CD8-positive, alpha-beta memory T cell (primary cell): ENCODE measurements around the gene SYTL5. TPM values are rescaled to one million over a fixed set of nuclear protein-coding genes. Genes with fewer than 3 reads are reported as not detected.
"Not testable (repeated sequence)": the region's sequence is repeated elsewhere in the genome, so short reads cannot be mapped to it uniquely, and the experiment has no call there.

Experiments used
- CTCF ChIA-PET: fragments of 350-600 bp; sonication (Branson Sonifier 250); formaldehyde crosslinking; loops from one replicate; lab custom pipeline; 2021; ENCODE audit warnings: antibody characterized with exemption; lab: Charles Lee
- POLR2A ChIA-PET: fragments of 350-600 bp; sonication (Branson Sonifier 250); formaldehyde crosslinking; loops from one replicate; lab custom pipeline; 2021; ENCODE audit warnings: antibody characterized with exemption; lab: Charles Lee
- DNase-seq, 5 donors: peaks; one replicate each; pipeline versions ENCODE4 v3.0.0 to v3.0.0-alpha.2; 2020 to 2022; ENCODE audit warnings: mixed read lengths in 1 of 5
- H3K27ac ChIP-seq: one replicate; pipeline ENCODE4 v1.7.0; 2013; ENCODE audit warnings: low read depth, mild to moderate bottlenecking, low read length, moderate library complexity
- H3K27me3 ChIP-seq: 2 replicates; pipeline ENCODE4 v1.7.0; 2013; ENCODE audit warnings: low read length, mild to moderate bottlenecking; ENCODE audit not compliant: insufficient read depth, poor library complexity, severe bottlenecking
- H3K36me3 ChIP-seq: 2 replicates; pipeline ENCODE4 v1.7.0; 2013; ENCODE audit warnings: mild to moderate bottlenecking, low read length, moderate library complexity; ENCODE audit not compliant: insufficient read depth
- H3K4me1 ChIP-seq: 2 replicates; pipeline ENCODE4 v1.7.0; 2013; ENCODE audit warnings: mild to moderate bottlenecking, low read length, moderate library complexity; ENCODE audit not compliant: insufficient read depth
- H3K4me3 ChIP-seq: 2 replicates; pipeline ENCODE4 v1.7.0; 2013; ENCODE audit warnings: mild to moderate bottlenecking, low read length
- H3K9me3 ChIP-seq: 2 replicates; pipeline ENCODE4 v1.7.0; 2013; ENCODE audit warnings: mild to moderate bottlenecking, low read length
- H3K27ac Mint-ChIP-seq, 8 donors: one replicate each; pipeline ENCODE4 v1.8.0; 2020 to 2021; ENCODE audit warnings: mixed read lengths in 8 of 8, mild to moderate bottlenecking in 6 of 8, inconsistent platforms in 3 of 8, moderate library complexity in 3 of 8
- H3K27me3 Mint-ChIP-seq, 2 donors: one replicate each; pipeline ENCODE4 v1.8.0; 2020 to 2021; ENCODE audit warnings: mixed read lengths in 2 of 2, mild to moderate bottlenecking in 1 of 2, moderate library complexity in 1 of 2
- H3K36me3 Mint-ChIP-seq, 3 donors: one replicate each; pipeline ENCODE4 v1.8.0; 2020 to 2021; ENCODE audit warnings: mixed read lengths in 3 of 3, inconsistent platforms in 1 of 3, mild to moderate bottlenecking in 1 of 3
- H3K4me1 Mint-ChIP-seq, 3 donors: one replicate each; pipeline ENCODE4 v1.8.0; 2020 to 2021; ENCODE audit warnings: mixed read lengths in 3 of 3, inconsistent platforms in 1 of 3, mild to moderate bottlenecking in 1 of 3
- H3K4me3 Mint-ChIP-seq, 7 donors: one replicate each; pipeline ENCODE4 v1.8.0; 2020 to 2021; ENCODE audit warnings: mixed read lengths in 7 of 7, mild to moderate bottlenecking in 6 of 7, moderate library complexity in 4 of 7, inconsistent platforms in 2 of 7
- H3K9me3 Mint-ChIP-seq, 5 donors: one replicate each; pipeline ENCODE4 v1.8.0; 2020 to 2022; ENCODE audit warnings: mixed read lengths in 5 of 5, mild to moderate bottlenecking in 3 of 5, moderate library complexity in 2 of 5, inconsistent platforms in 1 of 5
- polyA plus RNA-seq: library from polyadenylated mRNA; unstranded; fragments of 300-500 nt; fragmentation: Illumina TruSeq; gene quantifications from one replicate; pipeline ENCODE4 v1.2.3, GENCODE V29; 2021
- total RNA-seq, 2 experiments: library from RNA; stranded (reverse); gene quantifications; one replicate each; pipeline ENCODE4 v1.2.3, GENCODE V29; 2021

The SYTL5 gene
- total and polyA plus RNA-seq, 3 experiments from 2014 or later: not detected

DNA sequence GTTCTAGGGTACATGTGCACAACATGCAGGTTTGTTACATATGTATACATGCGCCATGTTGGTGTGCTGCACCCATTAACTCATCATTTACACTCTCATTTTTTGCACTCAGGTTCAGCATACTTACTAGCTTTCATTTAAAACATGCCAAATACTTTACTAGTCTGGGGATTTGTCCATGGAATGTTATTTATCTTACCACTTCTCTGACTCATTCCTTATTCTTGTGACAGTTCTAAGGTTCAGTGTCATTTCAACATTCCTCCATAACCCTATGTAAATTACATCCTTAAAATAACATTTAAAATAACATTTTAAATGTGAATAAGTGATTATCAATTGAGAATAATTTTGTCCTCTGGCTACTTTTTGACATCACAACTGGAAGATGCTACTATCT, 19.5 kb upstream of the SYTL5 start:
- no peaks in the 10 kb centered on the region for H3K36me3 Mint-ChIP-seq
- H3K4me3 Mint-ChIP-seq: no peak overlapping the region
- Histone ChIP-seq H3K9me3 (no peaks in the 10 kb centered on the region), H3K27me3 (no peaks in the 10 kb centered on the region), H3K27ac (no peak overlapping the region), H3K36me3 (no peaks in the 10 kb centered on the region), H3K4me1 (no peaks in the 10 kb centered on the region), H3K4me3 (no peak overlapping the region)
- peaks cover 0 to 2% (median 0%) of the 10 kb centered on the region in 3 donors for H3K4me1 Mint-ChIP-seq
- no peak overlapping the region for H3K27ac Mint-ChIP-seq
- CTCF ChIA-PET: no interaction called here
- POLR2A ChIA-PET: no interaction called here
- peaks cover 0 to 3% of the 10 kb centered on the region in 2 donors for H3K27me3 Mint-ChIP-seq
- DNase-seq: no peak
- peaks cover 0 to 7% (median 3%) of the 10 kb centered on the region in 5 donors for H3K9me3 Mint-ChIP-seq

DNA sequence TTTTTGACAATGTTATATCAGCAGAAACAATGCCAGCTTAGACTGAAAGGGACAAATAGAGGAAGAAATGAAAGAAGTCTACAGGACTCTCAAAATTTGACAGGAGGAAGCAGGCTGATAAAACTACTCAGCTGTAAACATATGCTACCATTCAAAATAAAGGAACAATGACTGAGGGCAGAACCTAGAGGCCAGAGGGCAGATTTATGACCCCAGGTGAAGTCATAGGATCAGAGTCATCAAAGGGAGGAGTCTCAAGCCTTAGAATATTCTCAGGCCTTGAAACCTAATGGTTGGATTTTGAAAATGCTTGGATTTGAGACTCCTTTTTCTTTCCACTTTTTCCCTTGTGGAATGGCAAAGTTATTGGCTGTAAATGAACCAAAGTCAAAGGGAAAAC, 17.0 kb upstream of the SYTL5 start:
- peaks cover 0 to 1% (median 0%) of the 10 kb centered on the region in 3 donors for H3K4me1 Mint-ChIP-seq
- peaks cover 0 to 3% of the 10 kb centered on the region in 2 donors for H3K27me3 Mint-ChIP-seq
- POLR2A ChIA-PET: no interaction called here
- Histone ChIP-seq H3K9me3 (no peaks in the 10 kb centered on the region), H3K36me3 (no peaks in the 10 kb centered on the region), H3K4me1 (no peaks in the 10 kb centered on the region), H3K27me3 (no peaks in the 10 kb centered on the region), H3K4me3 (no peak overlapping the region), H3K27ac (no peak overlapping the region)
- DNase-seq: no peak
- H3K9me3 Mint-ChIP-seq: no peaks in the 10 kb centered on the region
- no peak overlapping the region for H3K27ac Mint-ChIP-seq
- CTCF ChIA-PET: no interaction called here
- H3K36me3 Mint-ChIP-seq: no peaks in the 10 kb centered on the region
- no peak overlapping the region for H3K4me3 Mint-ChIP-seq

DNA sequence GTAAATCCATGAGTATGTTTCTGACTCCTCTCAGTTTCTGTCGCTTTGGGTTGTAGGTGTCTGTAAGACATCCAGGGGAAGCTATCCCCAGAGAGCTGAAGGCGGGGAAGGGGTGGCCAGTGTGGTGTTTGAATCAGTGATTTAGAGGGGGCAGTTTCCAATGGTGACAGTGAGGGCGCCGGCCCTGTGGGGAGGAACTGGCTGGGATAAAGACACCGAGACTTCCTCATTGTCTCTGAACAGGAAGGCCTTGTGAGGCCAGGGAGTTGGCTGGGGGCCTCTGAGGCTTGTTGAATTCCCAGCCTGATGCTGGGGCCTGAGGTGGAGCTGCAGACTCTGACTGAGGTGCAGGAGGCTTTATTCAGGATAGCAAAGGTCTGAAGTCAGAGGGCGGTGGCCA, 15.1 kb upstream of the SYTL5 start:
- H3K9me3 Mint-ChIP-seq, H3K4me1 ChIP-seq, POLR2A ChIA-PET, H3K27me3 ChIP-seq, H3K36me3 ChIP-seq, H3K9me3 ChIP-seq, H3K4me3 Mint-ChIP-seq, H3K27ac Mint-ChIP-seq, H3K27me3 Mint-ChIP-seq, DNase-seq, CTCF ChIA-PET, H3K4me3 ChIP-seq, H3K4me1 Mint-ChIP-seq, H3K27ac ChIP-seq, H3K36me3 Mint-ChIP-seq: not testable (repeated sequence)

DNA sequence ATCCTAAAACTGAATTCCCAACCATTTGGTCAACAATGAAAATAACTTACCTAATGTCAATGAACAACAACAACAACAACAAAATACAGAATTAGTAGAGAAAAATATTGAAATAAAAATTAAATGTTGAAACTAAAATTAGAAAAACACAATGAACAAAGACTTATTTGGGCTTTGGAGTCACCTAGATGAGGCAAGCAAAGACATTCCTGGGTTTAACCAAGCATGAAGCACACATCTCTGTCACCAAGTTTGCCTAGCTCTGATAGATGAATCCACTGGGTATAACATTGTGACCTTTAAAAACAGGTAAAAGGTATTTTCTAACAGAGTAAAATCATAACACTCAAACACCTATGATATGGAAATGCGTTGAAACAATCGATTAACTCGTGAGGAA, 13.2 kb upstream of the SYTL5 start:
- H3K4me3 ChIP-seq: no peak overlapping the region
- no peaks in the 10 kb centered on the region for H3K27me3 ChIP-seq
- no peak overlapping the region for H3K27ac ChIP-seq
- H3K36me3 Mint-ChIP-seq: no peaks in the 10 kb centered on the region
- no peaks in the 10 kb centered on the region for H3K4me1 Mint-ChIP-seq
- no peak for DNase-seq
- POLR2A ChIA-PET: no interaction called here
- CTCF ChIA-PET: no interaction called here
- no peaks in the 10 kb centered on the region for H3K9me3 Mint-ChIP-seq
- no peak overlapping the region for H3K4me3 Mint-ChIP-seq
- H3K4me1 ChIP-seq: no peaks in the 10 kb centered on the region
- H3K27me3 Mint-ChIP-seq: peaks cover 0 to 3% of the 10 kb centered on the region in 2 donors
- no peaks in the 10 kb centered on the region for H3K36me3 ChIP-seq
- H3K9me3 ChIP-seq: no peaks in the 10 kb centered on the region
- H3K27ac Mint-ChIP-seq: no peak overlapping the region

DNA sequence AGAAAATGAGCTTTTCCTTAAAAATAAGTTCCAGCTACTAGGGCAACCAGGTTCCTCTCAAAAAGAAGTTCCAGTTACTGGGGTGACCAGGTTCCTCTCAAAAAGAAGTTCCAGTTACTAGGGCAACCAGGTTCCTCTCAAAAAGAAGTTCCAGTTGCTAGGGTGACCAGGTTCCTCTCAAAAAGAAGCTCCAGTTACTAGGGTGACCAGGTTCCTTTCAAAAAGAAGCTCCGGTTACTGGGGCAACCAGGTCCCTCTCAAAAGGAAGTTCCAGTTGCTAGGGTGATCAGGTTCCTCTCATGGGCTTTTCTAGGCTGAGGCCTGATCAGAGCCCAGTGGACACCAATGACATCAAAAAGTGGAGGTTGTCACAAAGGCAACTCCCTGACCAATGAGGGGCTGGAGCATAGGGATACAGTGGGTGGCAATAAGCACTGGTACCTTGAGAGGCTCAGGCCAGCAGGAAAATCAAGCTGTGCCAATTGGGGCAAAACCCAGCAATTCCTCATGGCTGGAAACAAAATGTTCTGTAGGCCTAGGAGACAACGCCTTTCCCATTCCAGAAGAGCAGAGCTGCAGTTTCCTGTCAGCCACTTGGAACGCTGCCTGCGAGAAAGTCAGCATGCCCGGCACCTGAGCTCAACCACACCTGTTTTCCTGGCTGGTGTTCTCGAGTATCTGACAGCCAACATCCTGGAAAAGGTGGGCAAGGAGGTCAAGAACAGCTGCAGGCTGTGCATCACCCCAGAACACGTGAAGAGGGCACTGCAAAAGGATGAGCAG, 12.3 kb upstream of the SYTL5 start:
- no peak overlapping the region for H3K27ac Mint-ChIP-seq

DNA sequence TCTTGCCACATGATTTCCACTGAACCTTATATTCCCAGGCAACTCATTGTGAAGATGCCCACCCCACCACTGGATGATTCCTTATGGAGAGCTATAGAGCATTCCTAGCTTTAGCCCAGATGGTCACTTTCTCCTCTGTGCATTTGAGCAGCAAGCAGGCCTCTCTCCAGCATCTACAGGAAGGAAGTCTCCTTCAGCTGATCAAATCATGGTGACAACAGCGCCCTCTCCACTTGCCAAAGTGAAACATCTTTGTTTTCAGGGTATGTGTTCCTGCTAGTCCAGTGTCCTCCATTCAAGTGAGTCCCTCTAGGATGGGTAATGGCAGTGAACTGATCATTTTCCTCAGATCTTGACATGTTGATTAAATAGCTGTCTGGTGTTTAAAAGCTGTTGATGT, 10.9 kb upstream of the SYTL5 start:
- ChIA-PET POLR2A (no interaction called here), CTCF (no interaction called here)
- no peaks in the 10 kb centered on the region for H3K36me3 Mint-ChIP-seq
- Histone ChIP-seq H3K27me3 (no peaks in the 10 kb centered on the region), H3K27ac (no peak overlapping the region), H3K9me3 (no peaks in the 10 kb centered on the region), H3K36me3 (no peaks in the 10 kb centered on the region), H3K4me3 (no peak overlapping the region), H3K4me1 (no peaks in the 10 kb centered on the region)
- H3K9me3 Mint-ChIP-seq: no peaks in the 10 kb centered on the region
- H3K27me3 Mint-ChIP-seq: peaks cover 4% of the 10 kb centered on the region in 2 donors
- no peak for DNase-seq
- H3K4me3 Mint-ChIP-seq: no peak overlapping the region
- H3K4me1 Mint-ChIP-seq: no peaks in the 10 kb centered on the region
- peak overlapping the region in 1 of 8 donors; percentile 48 for H3K27ac Mint-ChIP-seq

More for the DNA sequence above, 12.3 kb upstream of the SYTL5 start:
- no peak overlapping the region for H3K4me3 Mint-ChIP-seq
- no peaks in the 10 kb centered on the region for H3K4me1 Mint-ChIP-seq
- no peaks in the 10 kb centered on the region for H3K9me3 ChIP-seq
- H3K4me3 ChIP-seq: no peak overlapping the region
- peaks cover 2 to 4% of the 10 kb centered on the region in 2 donors for H3K27me3 Mint-ChIP-seq
- no peaks in the 10 kb centered on the region for H3K36me3 Mint-ChIP-seq
- no peaks in the 10 kb centered on the region for H3K27me3 ChIP-seq
- CTCF ChIA-PET: no interaction called here
- H3K9me3 Mint-ChIP-seq: no peaks in the 10 kb centered on the region
- H3K4me1 ChIP-seq: no peaks in the 10 kb centered on the region
- H3K36me3 ChIP-seq: no peaks in the 10 kb centered on the region
- no peak overlapping the region for H3K27ac ChIP-seq
- POLR2A ChIA-PET: no interaction called here
- peak in 2 of 5 donors; percentile 5 to 13 for DNase-seq

DNA sequence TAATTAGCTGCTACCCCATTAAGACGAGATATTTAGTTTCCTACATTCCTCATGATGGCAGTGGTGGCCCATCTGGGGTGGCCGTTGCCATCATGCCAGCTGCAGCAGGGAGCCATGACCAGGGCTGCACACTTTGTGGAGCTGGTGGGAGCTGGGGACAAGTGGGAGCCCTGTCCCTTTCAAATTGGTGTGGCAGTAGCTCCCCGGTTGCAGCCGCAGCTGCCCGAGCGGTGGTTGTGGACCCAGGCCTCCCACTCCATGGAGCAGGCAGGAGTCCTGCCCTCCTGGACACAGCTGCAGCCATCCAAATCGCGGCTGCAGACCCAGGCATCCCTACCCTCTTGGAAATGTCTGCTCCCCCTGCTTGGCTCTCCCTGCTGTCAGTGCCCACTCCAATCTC, 9.3 kb upstream of the SYTL5 start:
- no peak for DNase-seq
- Mint-ChIP-seq H3K4me1 (no peaks in the 10 kb centered on the region), H3K27ac (no peak overlapping the region), H3K36me3 (no peaks in the 10 kb centered on the region), H3K9me3 (no peaks in the 10 kb centered on the region), H3K4me3 (no peak overlapping the region), H3K27me3 (peaks cover 3 to 4% of the 10 kb centered on the region in 2 donors)
- Histone ChIP-seq H3K4me1 (no peaks in the 10 kb centered on the region), H3K4me3 (no peak overlapping the region), H3K27ac (no peak overlapping the region), H3K27me3 (no peaks in the 10 kb centered on the region), H3K36me3 (no peaks in the 10 kb centered on the region), H3K9me3 (no peaks in the 10 kb centered on the region)
- ChIA-PET CTCF (no interaction called here), POLR2A (no interaction called here)

DNA sequence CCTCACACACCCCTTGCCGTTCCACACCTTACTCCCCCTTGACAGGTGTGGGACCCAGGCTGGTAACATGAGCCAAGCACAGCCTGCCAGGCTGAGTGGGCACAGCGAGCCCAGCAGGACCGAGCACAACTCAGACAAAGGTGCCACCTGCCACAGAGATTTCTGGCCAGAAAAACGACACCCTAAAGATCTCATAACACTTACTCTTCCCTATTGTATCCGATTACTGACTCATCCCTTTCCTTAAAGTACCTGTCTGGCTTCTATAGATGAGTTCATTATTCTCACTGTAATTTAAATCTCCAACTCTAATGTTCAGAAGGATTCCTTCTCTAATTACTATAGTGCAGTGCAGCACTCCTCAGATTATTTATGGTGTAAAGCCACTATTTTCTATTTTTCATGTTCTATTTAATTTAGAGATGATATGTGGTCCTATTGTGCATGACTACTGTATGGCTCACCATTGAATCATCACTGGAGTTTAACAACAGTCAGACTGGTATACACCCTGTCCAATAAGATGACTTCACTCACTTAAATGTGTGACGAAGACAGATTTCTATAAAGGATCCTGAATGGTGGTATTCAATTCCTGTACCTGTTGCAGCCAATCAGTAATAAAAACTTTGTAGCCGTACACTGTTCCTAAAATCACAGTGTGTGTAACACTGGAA, 7.6 kb upstream of the SYTL5 start:
- Mint-ChIP-seq H3K27ac (peak overlapping the region in 2 of 8 donors; percentile 39 to 70), H3K4me3 (no peak overlapping the region), H3K4me1 (no peaks in the 10 kb centered on the region), H3K9me3 (no peaks in the 10 kb centered on the region), H3K27me3 (peaks cover 3 to 4% of the 10 kb centered on the region in 2 donors), H3K36me3 (no peaks in the 10 kb centered on the region)
- Histone ChIP-seq H3K27me3 (no peaks in the 10 kb centered on the region), H3K4me3 (no peak overlapping the region), H3K36me3 (no peaks in the 10 kb centered on the region), H3K27ac (no peak overlapping the region), H3K9me3 (no peaks in the 10 kb centered on the region), H3K4me1 (no peaks in the 10 kb centered on the region)
- ChIA-PET POLR2A (no interaction called here), CTCF (no interaction called here)
- DNase-seq: no peak
